Prostate gland (tissue), 2 donors: ENCODE data around the gene CA14. TPM values are rescaled to one million over a fixed set of nuclear protein-coding genes. Genes with fewer than 3 reads are reported as not detected.
"Not testable (repeated sequence)": the region's sequence is repeated elsewhere in the genome, so short reads cannot be mapped to it uniquely, and the experiment has no call there.

Experiments
- DNase-seq: peaks from one replicate; pipeline ENCODE4 v3.0.0-alpha.2; 2019; ENCODE audit warnings: low spot score
- H3K27ac ChIP-seq, 2 donors: fragments of 200-600 bp; sonication (generic); 2 replicates each; pipeline ENCODE4 v1.5.1; 2017 to 2019
- H3K27me3 ChIP-seq: fragments of 200-600 bp; sonication (generic); replicated peaks from 2 replicates; pipeline ENCODE4 v1.5.1; 2019; ENCODE audit not compliant: insufficient read depth
- H3K36me3 ChIP-seq, 2 donors: fragments of 200-600 bp; sonication (generic); 1 replicate in 1 of 2; 2 replicates in 1 of 2; pipeline versions ENCODE4 v1.5.1 to v1.8.1; 2017 to 2019
- H3K4me1 ChIP-seq: fragments of 200-600 bp; sonication (generic); replicated peaks from 2 replicates; pipeline ENCODE4 v1.5.1; 2019
- H3K4me3 ChIP-seq, 2 donors: fragments of 200-600 bp; sonication (generic); 2 replicates each; pipeline ENCODE4 v1.5.1; 2017 to 2019
- H3K9me3 ChIP-seq: fragments of 200-600 bp; sonication (generic); 2 replicates; pipeline ENCODE4 v1.5.1; 2017
- POLR2A ChIP-seq: fragments of 450-650 bp; IDR thresholded peaks from one replicate; pipeline ENCODE4 v1.6.1; 2016; ENCODE audit warnings: antibody characterized with exemption, mild to moderate bottlenecking
- POLR2AphosphoS5 ChIP-seq: sonication (generic); formaldehyde crosslinking; IDR thresholded peaks from one replicate; pipeline ENCODE4 v1.6.1; 2017; ENCODE audit warnings: antibody characterized with exemption
- WGBS: methylation state at CpG from one replicate; pipeline ENCODE4 v1.1.5; 2018; 5-methylcytosine and 5-hydroxymethylcytosine counted together
- intact Hi-C: fragments of 100-400 bp; cut with DNase I; formaldehyde crosslinking; loops from one replicate; pipeline ENCODE4 v1.14.2; 2022
- total RNA-seq, 2 donors: library from RNA; depleted of rRNA; stranded (reverse); fragments of >200 nt; gene quantifications; one replicate each; pipeline ENCODE4 v1.1.0, GENCODE V29; 2016
- TF ChIP-seq, protein P1 (sequence below), 4 experiments: fragments of 200-600 bp in 2 of 4; fragments of 450-650 bp in 2 of 4; sonication (generic) in 2 of 4; IDR thresholded peaks; 1 replicate in 3 of 4; 2 replicates in 1 of 4; pipeline ENCODE4 v1.5.1; 2016 to 2019; ENCODE audit warnings: antibody characterized with exemption in 4 of 4, mild to moderate bottlenecking in 2 of 4, moderate library complexity in 2 of 4

Gene CA14
- total RNA-seq, 2 donors from 2014 or later = 0.36 to 3.3 TPM

DNA sequence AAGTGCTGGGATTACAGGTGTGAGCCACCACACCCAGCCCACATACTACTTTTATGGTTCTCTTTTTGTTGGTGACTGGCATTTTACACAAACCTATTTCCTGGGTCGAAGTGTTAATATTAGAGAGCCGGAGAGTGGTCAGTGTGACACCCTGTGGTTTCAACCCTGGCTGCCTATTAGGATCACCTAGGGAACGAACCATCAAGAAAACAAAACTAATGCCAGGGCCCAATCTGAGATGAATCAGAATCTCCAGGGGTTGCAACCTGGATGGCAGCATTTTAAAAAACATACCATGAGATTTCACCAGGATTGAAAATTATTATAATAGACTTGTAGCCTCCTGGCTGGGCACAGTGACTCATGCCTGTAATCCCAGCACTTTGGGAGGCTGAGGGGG, 42.1 kb downstream of the CA14 start:
- H3K27ac ChIP-seq = no peak overlapping the region
- intact Hi-C loops = no loop called here
- H3K4me1 ChIP-seq = no peaks in the 10 kb centered on the region
- TF ChIP-seq, protein P1, sequence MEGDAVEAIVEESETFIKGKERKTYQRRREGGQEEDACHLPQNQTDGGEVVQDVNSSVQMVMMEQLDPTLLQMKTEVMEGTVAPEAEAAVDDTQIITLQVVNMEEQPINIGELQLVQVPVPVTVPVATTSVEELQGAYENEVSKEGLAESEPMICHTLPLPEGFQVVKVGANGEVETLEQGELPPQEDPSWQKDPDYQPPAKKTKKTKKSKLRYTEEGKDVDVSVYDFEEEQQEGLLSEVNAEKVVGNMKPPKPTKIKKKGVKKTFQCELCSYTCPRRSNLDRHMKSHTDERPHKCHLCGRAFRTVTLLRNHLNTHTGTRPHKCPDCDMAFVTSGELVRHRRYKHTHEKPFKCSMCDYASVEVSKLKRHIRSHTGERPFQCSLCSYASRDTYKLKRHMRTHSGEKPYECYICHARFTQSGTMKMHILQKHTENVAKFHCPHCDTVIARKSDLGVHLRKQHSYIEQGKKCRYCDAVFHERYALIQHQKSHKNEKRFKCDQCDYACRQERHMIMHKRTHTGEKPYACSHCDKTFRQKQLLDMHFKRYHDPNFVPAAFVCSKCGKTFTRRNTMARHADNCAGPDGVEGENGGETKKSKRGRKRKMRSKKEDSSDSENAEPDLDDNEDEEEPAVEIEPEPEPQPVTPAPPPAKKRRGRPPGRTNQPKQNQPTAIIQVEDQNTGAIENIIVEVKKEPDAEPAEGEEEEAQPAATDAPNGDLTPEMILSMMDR (IDR thresholded peaks at IDR 0.05) = no peak
- no peak for TF ChIP-seq POLR2AphosphoS5
- no peak for TF ChIP-seq POLR2A
- no peaks in the 10 kb centered on the region for H3K27me3 ChIP-seq
- no peaks in the 10 kb centered on the region for H3K36me3 ChIP-seq
- H3K4me3 ChIP-seq = no peak overlapping the region
- no peak for DNase-seq
- 95% methylated on average over 3 of the region's 3 CpGs for WGBS
- no peaks in the 10 kb centered on the region for H3K9me3 ChIP-seq

DNA sequence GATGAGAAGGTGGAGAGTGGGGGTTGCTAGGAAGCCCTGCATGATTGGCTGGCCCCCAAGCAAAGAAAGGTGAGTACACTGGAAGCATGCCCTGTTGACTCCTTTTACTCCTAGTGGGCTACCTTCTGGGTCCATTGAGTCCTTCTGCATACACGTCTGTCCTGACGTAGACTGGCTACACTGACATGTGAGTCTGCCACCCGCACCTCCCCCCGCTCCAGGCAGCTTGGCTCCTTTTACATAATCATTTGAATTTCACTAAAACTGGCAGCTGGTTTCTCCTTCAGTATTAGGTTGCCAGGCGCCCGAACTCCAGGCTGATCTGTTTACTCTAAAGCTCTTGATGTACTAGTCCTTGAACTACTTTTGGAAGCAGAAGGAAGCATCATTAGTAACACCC, 44.8 kb downstream of the CA14 start:
- Histone ChIP-seq H3K27me3 (no peaks in the 10 kb centered on the region), H3K4me1 (no peaks in the 10 kb centered on the region), H3K4me3 (no peak overlapping the region), H3K9me3 (no peaks in the 10 kb centered on the region), H3K27ac (no peak overlapping the region), H3K36me3 (no peaks in the 10 kb centered on the region)
- TF ChIP-seq, protein P1 (IDR thresholded peaks at IDR 0.05) = no peak
- no peak for TF ChIP-seq POLR2A
- TF ChIP-seq POLR2AphosphoS5 = no peak
- no peak for DNase-seq
- 73% methylated on average over 6 of the region's 6 CpGs for WGBS
- intact Hi-C loops = no loop called here

DNA sequence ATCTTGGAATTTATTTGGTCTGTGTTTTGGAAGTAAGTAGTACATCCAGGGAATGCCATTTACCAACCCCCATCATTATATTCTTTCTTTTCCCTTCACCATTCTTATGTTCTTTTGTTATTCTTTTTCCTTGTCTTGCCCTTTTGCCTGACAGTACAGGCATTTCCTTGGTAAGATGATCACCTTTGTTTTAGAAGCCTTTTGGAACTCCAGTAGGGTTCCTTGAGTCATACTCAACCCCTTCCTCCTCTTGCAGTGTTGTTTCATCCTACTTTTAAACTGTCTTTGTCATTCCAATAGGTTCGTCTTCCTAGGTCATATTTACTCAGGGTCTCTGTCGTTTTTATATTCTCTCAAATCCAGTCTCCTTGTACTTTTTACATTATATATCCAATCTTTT, 45.3 kb downstream of the CA14 start:
- DNase-seq = no peak
- no peak overlapping the region for H3K4me3 ChIP-seq
- no peak for TF ChIP-seq POLR2A
- TF ChIP-seq, protein P1 (IDR thresholded peaks at IDR 0.05) = no peak
- TF ChIP-seq POLR2AphosphoS5 = no peak
- H3K4me1 ChIP-seq = no peaks in the 10 kb centered on the region
- 79% methylated on average over 2 of the region's 2 CpGs for WGBS
- no peaks in the 10 kb centered on the region for H3K36me3 ChIP-seq
- H3K9me3 ChIP-seq = no peaks in the 10 kb centered on the region
- intact Hi-C loops = no loop called here
- no peak overlapping the region for H3K27ac ChIP-seq
- no peaks in the 10 kb centered on the region for H3K27me3 ChIP-seq

DNA sequence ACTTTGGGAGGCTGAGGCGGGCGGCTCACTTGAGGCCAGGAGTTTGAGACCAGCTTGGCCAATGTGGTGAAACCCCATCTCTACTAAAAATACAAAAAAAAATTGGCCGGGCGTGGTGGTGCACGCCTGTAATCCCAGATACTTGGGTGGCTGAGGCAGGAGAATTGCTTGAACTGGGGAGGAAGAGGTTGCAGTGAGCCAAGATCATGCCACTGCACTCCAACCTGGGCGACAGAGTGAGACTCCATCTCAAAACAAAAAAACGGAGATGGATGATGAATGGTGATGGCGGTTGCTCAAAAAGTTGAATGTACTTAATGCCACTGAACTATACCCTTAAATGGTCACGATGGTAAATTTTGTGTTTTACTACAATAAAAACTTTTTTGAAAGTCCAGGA, 51.0 kb downstream of the CA14 start:
- intact Hi-C loops, H3K4me1 ChIP-seq, DNase-seq, H3K27ac ChIP-seq, H3K27me3 ChIP-seq, H3K36me3 ChIP-seq, H3K9me3 ChIP-seq, H3K4me3 ChIP-seq: not testable (repeated sequence)
- 94% methylated on average over 9 of the region's 9 CpGs for WGBS

DNA sequence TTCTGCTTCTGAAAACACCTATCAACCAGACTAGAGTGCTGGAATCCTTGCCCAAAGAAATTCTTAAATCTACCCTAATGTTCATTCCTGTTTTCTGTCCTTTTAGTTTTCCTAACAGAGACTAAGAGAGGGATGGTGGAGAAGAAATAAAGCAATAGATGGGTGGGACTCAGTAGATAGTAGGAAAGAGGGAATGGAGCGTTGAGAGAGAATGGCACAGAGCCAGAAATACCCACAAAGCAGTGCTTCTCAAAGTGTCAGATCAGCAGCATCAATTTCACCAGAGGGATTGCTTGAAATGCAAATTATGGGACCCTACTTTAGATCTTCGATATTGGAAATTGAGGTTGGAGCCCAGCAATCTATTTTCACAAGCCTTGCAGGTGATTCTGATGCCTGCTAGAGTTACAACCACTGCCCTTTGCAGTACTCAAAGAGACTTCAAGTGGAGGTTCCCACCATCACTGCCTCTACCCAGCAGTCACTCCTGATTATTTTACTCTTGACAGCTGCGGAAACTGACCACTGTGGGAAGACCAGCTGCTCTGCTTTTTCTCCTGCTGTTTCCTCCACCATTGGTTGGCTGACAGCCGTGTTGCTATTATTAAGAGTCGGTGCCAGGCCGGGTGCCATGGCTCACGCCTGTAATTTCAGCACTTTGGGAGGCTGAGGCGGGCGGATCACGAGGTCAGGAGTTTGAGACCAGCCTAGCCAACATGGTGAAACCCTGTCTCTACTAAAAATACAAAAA, 52.4 kb downstream of the CA14 start:
- no peaks in the 10 kb centered on the region for H3K27me3 ChIP-seq
- TF ChIP-seq, protein P1 (IDR thresholded peaks at IDR 0.05) = no peak
- TF ChIP-seq POLR2A (no peak), POLR2AphosphoS5 (no peak)
- no peaks in the 10 kb centered on the region for H3K36me3 ChIP-seq
- no peaks in the 10 kb centered on the region for H3K9me3 ChIP-seq
- no peak overlapping the region for H3K27ac ChIP-seq
- 84% methylated on average over 10 of the region's 10 CpGs for WGBS
- H3K4me3 ChIP-seq = no peak overlapping the region
- intact Hi-C loops = no loop called here
- no peak for DNase-seq
- no peaks in the 10 kb centered on the region for H3K4me1 ChIP-seq
